Fibroblast of lung (primary cell): ENCODE data around the gene EZR.

Experiments
- EZH2 ChIP-seq: IDR thresholded peaks from 2 replicates; pipeline ENCODE4 v1.5.1; 2012; ENCODE audit warnings: low read length, control low read depth, mild to moderate bottlenecking; ENCODE audit errors: missing control alignments
- TF ChIP-seq, protein P1 (sequence below), 2 donors: IDR thresholded peaks in 1 of 2; conservative IDR thresholded peaks in 1 of 2; 1 replicate in 1 of 2; 2 replicates in 1 of 2; pipeline ENCODE4 v1.5.1; 2011 to 2012; ENCODE audit warnings: low read length in 2 of 2, control low read depth in 1 of 2, inconsistent platforms in 1 of 2, low read depth in 1 of 2, mild to moderate bottlenecking in 1 of 2

DNA sequence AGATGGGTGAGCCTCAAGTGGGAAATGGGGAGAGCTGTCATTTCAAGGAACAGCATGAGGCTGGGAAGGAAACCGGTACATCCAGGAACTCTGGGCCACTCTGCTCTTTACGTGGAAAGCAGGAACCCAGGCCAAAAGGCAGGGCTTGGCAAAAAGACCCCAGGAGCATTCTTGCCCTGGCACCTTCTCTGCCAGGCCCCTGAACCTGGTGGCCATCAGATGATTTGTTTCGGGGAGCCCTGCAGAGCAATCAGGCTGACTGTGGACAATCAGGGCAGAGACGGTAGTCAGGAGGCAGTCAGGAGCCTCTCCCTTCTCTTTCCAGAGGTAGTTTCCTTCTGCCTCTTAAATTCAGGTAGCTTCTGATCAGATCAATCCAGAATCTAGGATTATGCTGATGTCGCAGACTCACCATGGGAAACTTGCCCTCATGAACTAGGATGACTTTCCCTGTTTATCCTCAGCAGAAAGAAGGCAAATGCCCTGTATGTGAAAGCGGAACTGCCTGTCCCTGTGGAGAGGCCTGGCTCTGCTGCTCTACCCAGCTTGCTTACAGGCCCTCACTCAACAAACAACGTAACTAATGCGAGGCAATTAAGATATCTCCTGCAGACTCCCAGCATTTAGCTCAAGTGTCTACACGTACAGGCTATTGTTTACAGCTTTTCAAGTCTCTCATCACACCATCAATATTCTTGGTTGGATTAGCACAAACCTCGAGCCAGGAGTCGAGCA lies 36.6 kb downstream of the EZR start:
- no peak for TF ChIP-seq EZH2
- TF ChIP-seq, protein P1, sequence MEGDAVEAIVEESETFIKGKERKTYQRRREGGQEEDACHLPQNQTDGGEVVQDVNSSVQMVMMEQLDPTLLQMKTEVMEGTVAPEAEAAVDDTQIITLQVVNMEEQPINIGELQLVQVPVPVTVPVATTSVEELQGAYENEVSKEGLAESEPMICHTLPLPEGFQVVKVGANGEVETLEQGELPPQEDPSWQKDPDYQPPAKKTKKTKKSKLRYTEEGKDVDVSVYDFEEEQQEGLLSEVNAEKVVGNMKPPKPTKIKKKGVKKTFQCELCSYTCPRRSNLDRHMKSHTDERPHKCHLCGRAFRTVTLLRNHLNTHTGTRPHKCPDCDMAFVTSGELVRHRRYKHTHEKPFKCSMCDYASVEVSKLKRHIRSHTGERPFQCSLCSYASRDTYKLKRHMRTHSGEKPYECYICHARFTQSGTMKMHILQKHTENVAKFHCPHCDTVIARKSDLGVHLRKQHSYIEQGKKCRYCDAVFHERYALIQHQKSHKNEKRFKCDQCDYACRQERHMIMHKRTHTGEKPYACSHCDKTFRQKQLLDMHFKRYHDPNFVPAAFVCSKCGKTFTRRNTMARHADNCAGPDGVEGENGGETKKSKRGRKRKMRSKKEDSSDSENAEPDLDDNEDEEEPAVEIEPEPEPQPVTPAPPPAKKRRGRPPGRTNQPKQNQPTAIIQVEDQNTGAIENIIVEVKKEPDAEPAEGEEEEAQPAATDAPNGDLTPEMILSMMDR (conservative IDR thresholded peaks at IDR 0.05 in 1 of 2, IDR thresholded peaks at IDR 0.05 in 1 of 2; ENCODE audit: low read depth in 1 of 2, low read length in 2 of 2): no peak
